ENCODE data around the gene FRRS1L. TPM values are rescaled to one million over a fixed set of nuclear protein-coding genes. Genes with fewer than 3 reads are reported as not detected.

Gene FRRS1L
- total and polyA plus RNA-seq, 2 donors (not counting 1 experiment from before 2014, with no cell fraction given) = 0.08 to 0.17 TPM

DNA sequence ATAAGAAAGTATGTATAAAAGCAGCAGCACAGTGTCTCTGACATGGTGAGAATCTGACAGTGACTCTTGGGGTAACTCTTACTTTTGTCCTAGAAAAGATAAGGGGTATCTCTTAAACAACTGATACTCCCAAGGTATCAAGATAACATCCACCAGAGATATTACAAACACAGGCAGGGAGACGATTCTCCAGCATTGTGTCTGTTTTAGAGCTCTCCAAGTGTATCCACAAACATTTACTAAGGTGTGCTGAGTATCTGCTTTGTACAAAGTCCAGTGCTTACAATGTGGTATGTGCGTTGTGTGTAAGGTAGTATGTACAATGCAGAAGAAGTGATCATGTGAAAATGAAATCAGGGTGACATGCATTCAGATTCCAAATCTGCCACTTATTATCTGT is 42.9 kb downstream of the FRRS1L start:
- Histone ChIP-seq H3K79me2 (ENCODE audit: control insufficient read depth, insufficient read depth, low read length) (peaks cover 5% of the 10 kb centered on the region), H2AFZ (ENCODE audit: low read length) (no peak overlapping the region), H3K27ac (ENCODE audit: insufficient read depth, low read length) (no peak overlapping the region), H3K4me2 (ENCODE audit: extremely low read depth, insufficient read depth, low read length) (no peak overlapping the region), H3K36me3 (ENCODE audit: control insufficient read depth, insufficient read depth, low read length) (no peaks in the 10 kb centered on the region), H3K9ac (ENCODE audit: insufficient read depth, low read length) (no peak overlapping the region), H3K9me3 (ENCODE audit: control insufficient read depth, insufficient read depth, low read depth, low read length) (no peaks in the 10 kb centered on the region), H3K4me3 (replicated peaks in 1 of 4; ENCODE audit: control extremely low read depth in 1 of 4, insufficient read depth in 1 of 4, low read depth in 3 of 4, low read length in 4 of 4) (no peak overlapping the region), H3K27me3 (ENCODE audit: control insufficient read depth, insufficient read depth, low read length) (no peaks in the 10 kb centered on the region), H3K4me1 (ENCODE audit: control insufficient read depth, extremely low read depth, insufficient read depth, low read length) (no peaks in the 10 kb centered on the region), H4K20me1 (ENCODE audit: control insufficient read depth, extremely low read depth, insufficient read depth, low read length) (no peaks in the 10 kb centered on the region)
- DNase-seq (ENCODE audit: low read depth in 2 of 2) = no peak
- TF ChIP-seq, protein P1, sequence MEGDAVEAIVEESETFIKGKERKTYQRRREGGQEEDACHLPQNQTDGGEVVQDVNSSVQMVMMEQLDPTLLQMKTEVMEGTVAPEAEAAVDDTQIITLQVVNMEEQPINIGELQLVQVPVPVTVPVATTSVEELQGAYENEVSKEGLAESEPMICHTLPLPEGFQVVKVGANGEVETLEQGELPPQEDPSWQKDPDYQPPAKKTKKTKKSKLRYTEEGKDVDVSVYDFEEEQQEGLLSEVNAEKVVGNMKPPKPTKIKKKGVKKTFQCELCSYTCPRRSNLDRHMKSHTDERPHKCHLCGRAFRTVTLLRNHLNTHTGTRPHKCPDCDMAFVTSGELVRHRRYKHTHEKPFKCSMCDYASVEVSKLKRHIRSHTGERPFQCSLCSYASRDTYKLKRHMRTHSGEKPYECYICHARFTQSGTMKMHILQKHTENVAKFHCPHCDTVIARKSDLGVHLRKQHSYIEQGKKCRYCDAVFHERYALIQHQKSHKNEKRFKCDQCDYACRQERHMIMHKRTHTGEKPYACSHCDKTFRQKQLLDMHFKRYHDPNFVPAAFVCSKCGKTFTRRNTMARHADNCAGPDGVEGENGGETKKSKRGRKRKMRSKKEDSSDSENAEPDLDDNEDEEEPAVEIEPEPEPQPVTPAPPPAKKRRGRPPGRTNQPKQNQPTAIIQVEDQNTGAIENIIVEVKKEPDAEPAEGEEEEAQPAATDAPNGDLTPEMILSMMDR (conservative IDR thresholded peaks at IDR 0.05 in 1 of 2, IDR thresholded peaks at IDR 0.05 in 1 of 2; ENCODE audit: low read depth in 1 of 2, low read length in 2 of 2) = no peak
- TF ChIP-seq EZH2 (IDR thresholded peaks at IDR 0.05; ENCODE audit: low read length, missing control alignments) = no peak

DNA sequence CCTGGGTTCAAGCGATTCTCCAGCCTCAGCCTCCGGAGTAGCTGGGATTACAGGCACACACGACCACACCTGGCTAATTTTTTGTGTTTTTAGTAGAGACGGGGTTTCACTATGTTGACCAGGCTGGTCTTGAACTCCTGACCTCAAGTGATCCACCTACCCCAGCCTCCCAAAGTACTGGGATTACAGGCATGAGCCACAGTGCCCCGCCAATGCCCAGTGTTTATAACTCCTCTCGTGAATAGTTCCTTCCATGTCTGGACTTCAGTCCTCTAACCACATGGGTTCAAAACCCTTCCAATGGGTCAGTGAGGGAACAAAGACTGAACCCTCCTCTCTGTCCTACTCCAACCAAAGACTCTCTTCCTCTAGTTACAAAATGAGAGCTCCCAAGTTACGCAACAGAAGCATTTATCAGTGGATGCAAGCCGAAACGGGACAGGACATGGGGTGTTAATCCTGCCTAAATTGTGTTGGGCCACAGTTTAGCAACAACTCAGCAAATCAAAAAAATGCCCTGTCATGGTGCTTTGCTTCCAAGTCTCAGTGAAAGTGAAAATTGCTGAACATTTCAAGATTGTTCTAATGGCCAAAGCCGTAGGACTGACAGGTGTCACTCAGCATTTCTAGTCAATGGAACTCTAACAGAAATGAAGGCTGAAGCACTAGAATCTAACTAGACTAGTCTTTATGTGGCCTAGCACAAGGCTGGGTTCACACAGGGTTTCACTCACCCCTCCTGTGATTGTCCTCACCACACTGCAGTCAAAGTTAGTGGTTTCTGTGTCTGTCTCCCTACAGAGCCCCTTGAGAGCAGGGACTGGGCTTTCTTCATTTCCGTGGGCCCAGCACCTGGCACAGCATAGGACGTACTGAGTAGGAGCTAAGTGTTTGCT is 44.1 kb downstream of the FRRS1L start:
- Histone ChIP-seq H3K79me2 (ENCODE audit: control insufficient read depth, insufficient read depth, low read length) (peaks cover 17% of the 10 kb centered on the region), H3K36me3 (ENCODE audit: control insufficient read depth, insufficient read depth, low read length) (no peaks in the 10 kb centered on the region), H3K9me3 (ENCODE audit: control insufficient read depth, insufficient read depth, low read depth, low read length) (no peaks in the 10 kb centered on the region), H3K9ac (ENCODE audit: insufficient read depth, low read length) (no peak overlapping the region), H3K4me2 (ENCODE audit: extremely low read depth, insufficient read depth, low read length) (no peak overlapping the region), H4K20me1 (ENCODE audit: control insufficient read depth, extremely low read depth, insufficient read depth, low read length) (no peaks in the 10 kb centered on the region), H2AFZ (ENCODE audit: low read length) (no peak overlapping the region), H3K27ac (ENCODE audit: insufficient read depth, low read length) (no peak overlapping the region), H3K4me3 (replicated peaks in 1 of 4; ENCODE audit: control extremely low read depth in 1 of 4, insufficient read depth in 1 of 4, low read depth in 3 of 4, low read length in 4 of 4) (no peak overlapping the region), H3K4me1 (ENCODE audit: control insufficient read depth, extremely low read depth, insufficient read depth, low read length) (no peaks in the 10 kb centered on the region), H3K27me3 (ENCODE audit: control insufficient read depth, insufficient read depth, low read length) (no peaks in the 10 kb centered on the region)
- TF ChIP-seq EZH2 (IDR thresholded peaks at IDR 0.05; ENCODE audit: low read length, missing control alignments) = no peak
- TF ChIP-seq, protein P1 (conservative IDR thresholded peaks at IDR 0.05 in 1 of 2, IDR thresholded peaks at IDR 0.05 in 1 of 2; ENCODE audit: low read depth in 1 of 2, low read length in 2 of 2) = no peak
- no peak for DNase-seq (ENCODE audit: low read depth in 2 of 2)

DNA sequence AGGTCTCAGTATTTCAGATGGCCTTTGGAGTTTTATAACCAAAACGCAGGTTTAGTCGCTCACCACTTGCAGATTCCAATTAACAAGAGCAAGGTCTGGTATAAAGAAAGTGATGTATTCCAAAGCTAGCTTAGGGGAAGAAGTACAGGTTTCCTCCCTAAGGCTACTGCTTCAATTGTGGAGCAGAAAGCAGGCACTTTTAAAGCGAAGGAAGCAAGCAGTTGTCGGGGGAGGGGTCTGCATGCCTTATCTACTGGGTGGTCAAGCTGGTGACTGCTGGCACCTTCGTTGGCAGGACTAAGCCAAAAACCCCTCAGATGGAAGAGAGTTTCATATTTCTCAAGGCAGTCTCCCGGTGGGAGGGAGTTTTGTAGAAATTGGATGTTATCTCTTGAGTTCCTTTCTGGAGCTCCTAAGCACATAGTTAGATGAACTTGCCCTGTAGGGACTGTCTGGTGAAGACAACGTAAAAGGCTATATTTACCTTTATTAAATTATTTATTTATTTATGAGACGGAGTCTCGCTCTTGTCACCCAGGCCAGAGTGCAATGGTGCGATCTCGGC is 45.7 kb downstream of the FRRS1L start:
- Histone ChIP-seq H3K27ac (ENCODE audit: insufficient read depth, low read length) (no peak overlapping the region), H3K4me1 (ENCODE audit: control insufficient read depth, extremely low read depth, insufficient read depth, low read length) (no peaks in the 10 kb centered on the region), H3K4me2 (ENCODE audit: extremely low read depth, insufficient read depth, low read length) (no peak overlapping the region), H3K9me3 (ENCODE audit: control insufficient read depth, insufficient read depth, low read depth, low read length) (no peaks in the 10 kb centered on the region), H3K9ac (ENCODE audit: insufficient read depth, low read length) (no peak overlapping the region), H2AFZ (ENCODE audit: low read length) (no peak overlapping the region), H3K79me2 (ENCODE audit: control insufficient read depth, insufficient read depth, low read length) (peaks cover 33% of the 10 kb centered on the region), H4K20me1 (ENCODE audit: control insufficient read depth, extremely low read depth, insufficient read depth, low read length) (no peaks in the 10 kb centered on the region), H3K4me3 (replicated peaks in 1 of 4; ENCODE audit: control extremely low read depth in 1 of 4, insufficient read depth in 1 of 4, low read depth in 3 of 4, low read length in 4 of 4) (no peak overlapping the region), H3K36me3 (ENCODE audit: control insufficient read depth, insufficient read depth, low read length) (no peaks in the 10 kb centered on the region), H3K27me3 (ENCODE audit: control insufficient read depth, insufficient read depth, low read length) (no peaks in the 10 kb centered on the region)
- TF ChIP-seq, protein P1 (conservative IDR thresholded peaks at IDR 0.05 in 1 of 2, IDR thresholded peaks at IDR 0.05 in 1 of 2; ENCODE audit: low read depth in 1 of 2, low read length in 2 of 2) = no peak
- no peak for DNase-seq (ENCODE audit: low read depth in 2 of 2)
